HepG2 (cell line): ENCODE data around the gene CGREF1. TPM values are rescaled to one million over a fixed set of nuclear protein-coding genes. Genes with fewer than 3 reads are reported as not detected.

Source experiments
- ATAC-seq: fragments of 200-7000 bp; cut with Tn5 transposase; 3 replicates; pipeline ENCODE4 v1.9.1; 2020; ENCODE audit warnings: mild to moderate bottlenecking, moderate library complexity
- BruUV-seq: library from RNA; stranded (reverse); fragments of 400-500 nt; replicated peaks from 2 replicates; lab custom pipeline; 2021; lab: Mats Ljungman, UMichigan
- CTCF ChIA-PET: fragments of 300-600 bp; formaldehyde crosslinking; extraction: SDS; loops from one replicate; lab custom pipeline; 2021; ENCODE audit warnings: low total read pairs, inconsistent platforms, low intra/inter-chr PET ratio; lab: Yijun Ruan, JAX
- POLR2A ChIA-PET: fragments of 350-600 bp; sonication (Branson Sonifier 250); formaldehyde crosslinking; loops from one replicate; lab custom pipeline; 2020; ENCODE audit warnings: antibody characterized with exemption, inconsistent platforms; lab: Yijun Ruan, JAX
- DNase-seq: peaks from one replicate; pipeline ENCODE4 v3.0.0-alpha.2; 2015; ENCODE audit warnings: low spot score
- FAIRE-seq: peaks from 3 replicates; lab custom pipeline; 2011; peaks lifted over from hg19 to GRCh38; lab: Jason Lieb, UNC
- H2AFZ ChIP-seq: one replicate; pipeline ENCODE4 v1.6.1; 2011; ENCODE audit warnings: low read length, inconsistent platforms
- H3K27ac ChIP-seq: fragments of 300-600 bp; 3 replicates; pipeline ENCODE4 v1.8.0; 2011; ENCODE audit warnings: mixed run types, mild to moderate bottlenecking, mixed read lengths, low read length, inconsistent platforms; ENCODE audit not compliant: insufficient read depth; ENCODE audit errors: extremely low read length
- H3K27me3 ChIP-seq, 2 experiments: fragments of 200-600 bp in 1 of 2; 2 replicates in 1 of 2; 3 replicates in 1 of 2; pipeline versions ENCODE4 v1.6.0 to v1.8.0; 2011; ENCODE audit warnings: low read length in 2 of 2, mild to moderate bottlenecking in 2 of 2, moderate library complexity in 2 of 2, inconsistent platforms in 1 of 2; ENCODE audit not compliant: insufficient read depth in 2 of 2, control insufficient read depth in 1 of 2
- H3K36me3 ChIP-seq, 2 experiments: fragments of 200-600 bp in 1 of 2; replicated peaks in 1 of 2; 2 replicates in 1 of 2; 3 replicates in 1 of 2; pipeline versions ENCODE4 v1.5.1 to v1.8.0; 2011; ENCODE audit warnings: low read length in 2 of 2, inconsistent platforms in 1 of 2; ENCODE audit not compliant: insufficient read depth in 2 of 2, control insufficient read depth in 1 of 2
- H3K4me1 ChIP-seq: 2 replicates; pipeline ENCODE4 v1.5.1; 2012; ENCODE audit warnings: low read length, inconsistent platforms; ENCODE audit not compliant: insufficient read depth
- H3K4me2 ChIP-seq: 2 replicates; pipeline ENCODE4 v1.6.0; 2011; ENCODE audit warnings: low read depth, low read length, inconsistent platforms
- H3K4me3 ChIP-seq, 3 experiments: fragments of 200-600 bp in 1 of 3; sonication (generic), shearing (Covaris generic) in 1 of 3; replicated peaks in 1 of 3; 2 replicates each; pipeline ENCODE4 v1.5.1; 2011 to 2016; ENCODE audit warnings: low read length in 3 of 3, inconsistent platforms in 2 of 3, low read depth in 2 of 3, mild to moderate bottlenecking in 2 of 3, control low read depth in 1 of 3, mixed read lengths in 1 of 3; ENCODE audit not compliant: insufficient read depth in 1 of 3
- H3K79me2 ChIP-seq: one replicate; pipeline ENCODE4 v1.6.1; 2011; ENCODE audit warnings: low read length, inconsistent platforms; ENCODE audit not compliant: insufficient read depth
- H3K9ac ChIP-seq: 2 replicates; pipeline ENCODE4 v1.6.0; 2011; ENCODE audit warnings: mild to moderate bottlenecking, low read depth, low read length, inconsistent platforms; ENCODE audit not compliant: insufficient read depth
- H3K9me3 ChIP-seq: 2 replicates; pipeline ENCODE4 v1.5.1; 2012; ENCODE audit warnings: mild to moderate bottlenecking, low read length
- H4K20me1 ChIP-seq: 2 replicates; pipeline ENCODE4 v1.6.0; 2011; ENCODE audit warnings: inconsistent platforms, mild to moderate bottlenecking, low read length, moderate library complexity; ENCODE audit not compliant: insufficient read depth
- AGO2 ChIP-seq: fragments of 200-400 bp; formaldehyde crosslinking; optimal IDR thresholded peaks from 2 replicates; pipeline ENCODE3; 2017; ENCODE audit warnings: mild to moderate bottlenecking, low read depth, low read length, moderate library complexity
- BCL6 ChIP-seq: IDR thresholded peaks from 2 replicates; pipeline ENCODE4 v1.6.1; 2016; ENCODE audit warnings: missing genetic modification reagents, missing compliant biosample characterization
- EEA1 ChIP-seq: sonication (generic); formaldehyde crosslinking; IDR thresholded peaks from 2 replicates; pipeline ENCODE4 v1.5.1; 2020; ENCODE audit warnings: mild to moderate bottlenecking, missing genetic modification reagents, borderline replicate concordance
- KDM4B ChIP-seq: sonication (generic); formaldehyde crosslinking; IDR thresholded peaks from 2 replicates; pipeline ENCODE4 v1.4.0; 2020; ENCODE audit warnings: missing genetic modification reagents
- MZF1 ChIP-seq: sonication (generic); formaldehyde crosslinking; IDR thresholded peaks from 2 replicates; pipeline ENCODE4 v1.8.1; 2023; ENCODE audit warnings: mild to moderate bottlenecking, missing genetic modification reagents, borderline replicate concordance
- SMARCE1 ChIP-seq: fragments of 450-650 bp; IDR thresholded peaks from 2 replicates; pipeline ENCODE4 v1.6.1; 2017; ENCODE audit warnings: borderline replicate concordance
- SRSF1 ChIP-seq: fragments of 200-400 bp; formaldehyde crosslinking; optimal IDR thresholded peaks from 2 replicates; pipeline ENCODE3; 2017; ENCODE audit warnings: mild to moderate bottlenecking, low read depth, low read length, moderate library complexity
- ZNF207 ChIP-seq: fragments of 450-650 bp; IDR thresholded peaks from 2 replicates; pipeline ENCODE4 v1.6.1; 2016; ENCODE audit warnings: antibody characterized with exemption, borderline replicate concordance
- ZNF484 ChIP-seq: sonication (generic); formaldehyde crosslinking; IDR thresholded peaks from 2 replicates; pipeline ENCODE4 v1.5.1; 2020; ENCODE audit warnings: mild to moderate bottlenecking, low read depth, missing genetic modification reagents, borderline replicate concordance
- ZSCAN22 ChIP-seq: sonication (generic); formaldehyde crosslinking; IDR thresholded peaks from 2 replicates; pipeline ENCODE4 v1.4.0; 2020; ENCODE audit warnings: mild to moderate bottlenecking, missing genetic modification reagents
- WGBS: methylation state at CpG from one replicate; pipeline ENCODE4 v1.1.6; 2017; ENCODE audit warnings: low lambda C conversion rate; 5-methylcytosine and 5-hydroxymethylcytosine counted together
- in situ Hi-C: cut with HindIII; loops from 2 replicates; pipeline ENCODE4 v1.10.0; 2017; ENCODE audit warnings: low pct_unique_long_range_greater_than_20kb; ENCODE audit not compliant: extremely low pct_ligation_motif_present
- intact Hi-C: fragments of 100-400 bp; cut with micrococcal nuclease; formaldehyde crosslinking; loops from one replicate; pipeline ENCODE4 v1.10.0; 2022; ENCODE audit not compliant: unreplicated experiment
- polyA plus RNA-seq, 8 experiments: library from polyadenylated mRNA; depleted of rRNA in 3 of 8; stranded (reverse) in 7 of 8; unstranded in 1 of 8; fragments of >200 nt; fragmentation: Illumina TruSeq in 4 of 8; extraction: Trizol in 4 of 8; gene quantifications; 2 replicates each; pipeline versions ENCODE4 v1.2.1 to v1.2.3, GENCODE V29; 2011 to 2016; ENCODE audit warnings: low read depth in 4 of 8, missing spikeins in 1 of 8, mixed read lengths in 1 of 8; ENCODE audit not compliant: insufficient read depth in 1 of 8
- total RNA-seq, 5 experiments: library from RNA; depleted of rRNA; stranded (reverse); fragments of >200 nt; fragmentation: Illumina TruSeq; extraction: Trizol; gene quantifications; 2 replicates each; pipeline ENCODE4 v1.2.3, GENCODE V29; 2016; ENCODE audit warnings: low read depth in 1 of 5
- TF ChIP-seq, protein P1 (sequence below), 2 experiments: sonication (generic) in 1 of 2; formaldehyde crosslinking in 1 of 2; IDR thresholded peaks; 2 replicates each; pipeline versions ENCODE4 v1.6.1 to v1.9.0; 2014 to 2022; ENCODE audit warnings: antibody characterized with exemption in 1 of 2, borderline replicate concordance in 1 of 2, inconsistent platforms in 1 of 2, low read depth in 1 of 2, missing genetic modification reagents in 1 of 2

The CGREF1 gene
- total and polyA plus RNA-seq, 2 of the 13 experiments (the other 11 are each of a cell fraction or from before 2014, with no cell fraction given), result 13.9 to 23.4 TPM

DNA sequence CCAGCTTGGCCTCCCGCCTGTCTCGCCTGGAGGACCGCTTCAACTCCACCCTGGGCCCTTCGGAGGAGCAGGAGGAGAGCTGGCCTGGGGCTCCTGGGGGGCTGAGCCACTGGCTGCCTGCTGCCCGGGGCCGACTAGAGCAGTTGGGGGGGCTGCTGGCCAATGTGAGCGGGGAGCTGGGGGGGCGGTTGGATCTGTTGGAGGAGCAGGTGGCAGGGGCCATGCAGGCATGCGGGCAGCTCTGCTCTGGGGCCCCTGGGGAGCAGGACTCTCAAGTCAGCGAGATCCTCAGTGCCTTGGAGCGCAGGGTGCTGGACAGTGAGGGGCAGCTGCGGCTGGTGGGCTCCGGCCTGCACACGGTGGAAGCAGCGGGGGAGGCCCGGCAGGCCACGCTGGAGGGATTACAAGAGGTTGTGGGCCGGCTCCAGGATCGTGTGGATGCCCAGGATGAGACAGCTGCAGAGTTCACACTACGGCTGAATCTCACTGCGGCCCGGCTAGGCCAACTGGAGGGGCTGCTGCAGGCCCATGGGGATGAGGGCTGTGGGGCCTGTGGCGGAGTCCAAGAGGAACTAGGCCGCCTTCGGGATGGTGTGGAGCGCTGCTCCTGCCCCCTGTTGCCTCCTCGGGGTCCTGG, 36.0 kb downstream of the CGREF1 start:
- in situ Hi-C loops, result no loop called here

DNA sequence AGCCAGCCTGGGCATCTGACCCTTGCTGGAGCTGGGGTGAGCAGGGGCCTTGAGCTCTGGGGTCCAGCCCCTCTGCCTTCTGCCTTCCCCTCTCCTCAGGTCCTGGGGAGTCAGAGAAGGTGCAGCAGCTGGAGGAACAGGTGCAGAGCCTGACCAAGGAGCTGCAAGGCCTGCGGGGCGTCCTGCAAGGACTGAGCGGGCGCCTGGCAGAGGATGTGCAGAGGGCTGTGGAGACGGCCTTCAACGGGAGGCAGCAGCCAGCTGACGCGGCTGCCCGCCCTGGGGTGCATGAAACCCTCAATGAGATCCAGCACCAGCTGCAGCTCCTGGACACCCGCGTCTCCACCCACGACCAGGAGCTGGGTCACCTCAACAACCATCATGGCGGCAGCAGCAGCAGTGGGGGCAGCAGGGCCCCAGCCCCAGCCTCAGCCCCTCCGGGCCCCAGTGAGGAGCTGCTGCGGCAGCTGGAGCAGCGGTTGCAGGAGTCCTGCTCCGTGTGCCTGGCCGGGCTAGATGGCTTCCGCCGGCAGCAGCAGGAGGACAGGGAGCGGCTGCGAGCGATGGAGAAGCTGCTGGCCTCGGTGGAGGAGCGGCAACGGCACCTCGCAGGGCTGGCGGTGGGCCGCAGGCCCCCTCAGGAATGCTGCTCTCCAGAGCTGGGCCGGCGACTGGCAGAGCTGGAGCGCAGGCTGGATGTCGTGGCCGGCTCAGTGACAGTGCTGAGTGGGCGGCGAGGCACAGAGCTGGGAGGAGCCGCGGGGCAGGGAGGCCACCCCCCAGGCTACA, 36.8 kb downstream of the CGREF1 start:
- intact Hi-C loops, result loop anchor here (10.0 kb wide), 1 partner anchor 47 kb away; the partner anchor contains the start of gene TMEM214
- peaks cover 5% of the 10 kb centered on the region for H3K79me2 ChIP-seq
- FAIRE-seq, result no peak
- H3K4me1 ChIP-seq, result peaks cover 76% of the 10 kb centered on the region
- H4K20me1 ChIP-seq, result no peaks in the 10 kb centered on the region
- H3K4me2 ChIP-seq, result peak overlapping the region; percentile 72
- in situ Hi-C loops, result no loop called here
- H3K36me3 ChIP-seq, result no peaks in the 10 kb centered on the region
- CTCF ChIA-PET, result no interaction called here
- no peaks in the 10 kb centered on the region for H3K27me3 ChIP-seq
- 97% methylated on average over 24 of the region's 38 CpGs for WGBS
- H3K4me3 ChIP-seq, result peak overlapping the region in 2 of 3 experiments; percentile 6 to 65; a peak in 1 of 6 replicates
- POLR2A ChIA-PET, result interaction anchor here (0.5 to 9.2 kb wide), 15 partner anchors 10 to 229 kb away, joined by 3 to 106 read pairs (median 4); partner anchors contain the start of genes ABHD1, AGBL5, OST4 and TMEM214
- ATAC-seq, result no peak
- no TSS peak for BruUV-seq
- H3K27ac ChIP-seq, result peak overlapping the region; percentile 65
- DNase-seq, result no peak
- H3K9ac ChIP-seq, result peak overlapping the region; percentile 38; the same call in 1 of the 2 replicates
- H2AFZ ChIP-seq, result no peak overlapping the region
- no peaks in the 10 kb centered on the region for H3K9me3 ChIP-seq
- TF ChIP-seq BCL6 (CRISPR knock-in tag) (no peak), ZNF207 (no peak), SRSF1 (no peak), KDM4B (CRISPR knock-in tag) (no peak), SMARCE1 (no peak), AGO2 (peak; percentile 16), ZNF484 (CRISPR knock-in tag) (no peak)
- TF ChIP-seq, protein P1, sequence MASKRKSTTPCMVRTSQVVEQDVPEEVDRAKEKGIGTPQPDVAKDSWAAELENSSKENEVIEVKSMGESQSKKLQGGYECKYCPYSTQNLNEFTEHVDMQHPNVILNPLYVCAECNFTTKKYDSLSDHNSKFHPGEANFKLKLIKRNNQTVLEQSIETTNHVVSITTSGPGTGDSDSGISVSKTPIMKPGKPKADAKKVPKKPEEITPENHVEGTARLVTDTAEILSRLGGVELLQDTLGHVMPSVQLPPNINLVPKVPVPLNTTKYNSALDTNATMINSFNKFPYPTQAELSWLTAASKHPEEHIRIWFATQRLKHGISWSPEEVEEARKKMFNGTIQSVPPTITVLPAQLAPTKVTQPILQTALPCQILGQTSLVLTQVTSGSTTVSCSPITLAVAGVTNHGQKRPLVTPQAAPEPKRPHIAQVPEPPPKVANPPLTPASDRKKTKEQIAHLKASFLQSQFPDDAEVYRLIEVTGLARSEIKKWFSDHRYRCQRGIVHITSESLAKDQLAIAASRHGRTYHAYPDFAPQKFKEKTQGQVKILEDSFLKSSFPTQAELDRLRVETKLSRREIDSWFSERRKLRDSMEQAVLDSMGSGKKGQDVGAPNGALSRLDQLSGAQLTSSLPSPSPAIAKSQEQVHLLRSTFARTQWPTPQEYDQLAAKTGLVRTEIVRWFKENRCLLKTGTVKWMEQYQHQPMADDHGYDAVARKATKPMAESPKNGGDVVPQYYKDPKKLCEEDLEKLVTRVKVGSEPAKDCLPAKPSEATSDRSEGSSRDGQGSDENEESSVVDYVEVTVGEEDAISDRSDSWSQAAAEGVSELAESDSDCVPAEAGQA (IDR thresholded peaks at IDR 0.05; ENCODE audit: low read depth), result no peak
- TF ChIP-seq, protein P1 (CRISPR knock-in tag; IDR thresholded peaks at IDR 0.05; ENCODE audit: borderline replicate concordance), result no peak

More for the DNA sequence above, 36.0 kb downstream of the CGREF1 start:
- intact Hi-C loops, result loop anchor here (10.0 kb wide), 1 partner anchor 48 kb away; the partner anchor contains the start of gene TMEM214
- Histone ChIP-seq H3K79me2 (peaks cover 12% of the 10 kb centered on the region), H3K4me2 (no peak overlapping the region), H4K20me1 (no peaks in the 10 kb centered on the region), H3K36me3 (no peaks in the 10 kb centered on the region), H3K4me1 (peaks cover 76% of the 10 kb centered on the region), H3K4me3 (no peak overlapping the region), H3K9ac (no peak overlapping the region), H3K9me3 (no peaks in the 10 kb centered on the region), H3K27ac (no peak overlapping the region), H2AFZ (no peak overlapping the region)
- POLR2A ChIA-PET, result interaction anchor here (0.8 to 9.2 kb wide), 8 partner anchors 10 to 41 kb away, joined by 3 to 106 read pairs (median 16); partner anchors contain the start of genes ABHD1, AGBL5 and OST4
- ATAC-seq (no peak), FAIRE-seq (no peak), DNase-seq (no peak)
- CTCF ChIA-PET, result no interaction called here
- BruUV-seq, result no TSS peak
- 97% methylated on average over 18 of the region's 27 CpGs for WGBS
- TF ChIP-seq AGO2 (peak; percentile 43), ZSCAN22 (CRISPR knock-in tag) (no peak), MZF1 (CRISPR knock-in tag) (no peak), EEA1 (no peak)
- TF ChIP-seq, all 625 proteins: peak for 1
- no peaks in the 10 kb centered on the region for H3K27me3 ChIP-seq
